HL-60 (cell line): ENCODE data around the gene SEC24D.

Source experiments
- CTCF ChIP-seq: IDR thresholded peaks from one replicate; pipeline ENCODE4 v1.5.1; 2011; ENCODE audit warnings: low read length, control low read depth, inconsistent platforms; ENCODE audit not compliant: insufficient read depth
- POLR2AphosphoS5 ChIP-seq: IDR thresholded peaks from 2 replicates; pipeline ENCODE4 v1.6.1; 2012; ENCODE audit warnings: low read depth

- TF ChIP-seq POLR2AphosphoS5 (no peak), CTCF (no peak)
Measured at GRCh38 chr4:118837121-118837507, 1.2 kb upstream of the SEC24D start.
